ENCODE measurements around the gene TOLLIP. TPM values are rescaled to one million over a fixed set of nuclear protein-coding genes. Genes with fewer than 3 reads are reported as not detected.
"Not testable (repeated sequence)": the region's sequence is repeated elsewhere in the genome, so short reads cannot be mapped to it uniquely, and the experiment has no call there.

The TOLLIP gene
- total RNA-seq, 6 experiments from 2014 or later, result 41.4 to 53.6 (median 49.0) TPM

DNA sequence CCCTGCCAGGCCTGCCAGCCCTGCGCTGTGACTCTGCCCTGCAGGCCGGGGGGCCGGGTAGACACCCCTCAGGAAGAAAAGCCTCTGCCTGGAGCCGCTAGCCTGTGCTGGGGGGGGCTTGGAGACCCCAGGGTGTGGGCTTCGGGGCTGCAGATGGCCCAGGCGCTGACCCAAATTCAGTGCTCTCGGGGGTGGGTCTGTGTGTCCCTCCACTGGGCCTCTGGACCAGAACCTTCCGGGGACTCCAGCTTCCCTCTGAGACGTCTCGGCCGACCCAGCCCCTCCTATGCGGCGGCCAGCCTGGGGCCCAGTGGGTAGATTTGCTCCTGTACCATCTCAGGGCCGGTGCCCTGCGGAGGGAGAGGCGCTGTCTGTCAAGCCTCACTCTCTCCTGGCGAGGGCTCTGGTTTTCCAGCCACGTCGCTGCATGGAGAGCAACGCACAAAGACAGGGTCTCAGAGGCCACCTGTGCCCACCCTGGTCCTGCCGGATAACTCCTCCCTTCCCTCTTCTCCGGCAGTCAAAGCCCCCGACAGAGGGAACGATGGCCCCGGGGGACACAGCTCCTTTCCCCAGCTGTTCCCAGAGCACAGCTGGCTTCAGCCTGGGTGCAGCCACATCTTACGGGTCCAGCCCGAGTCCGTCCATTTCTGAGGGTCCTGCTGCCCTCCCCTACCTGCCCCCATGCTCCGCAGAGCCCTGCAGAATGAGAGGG lies 40.1 kb upstream of the TOLLIP start:
- H3K27ac Mint-ChIP-seq, result no peak overlapping the region
- no peak for DNase-seq
- no peaks in the 10 kb centered on the region for H3K9me3 Mint-ChIP-seq
- no peaks in the 10 kb centered on the region for H3K4me1 Mint-ChIP-seq (ENCODE audit: low read depth)
- no peaks in the 10 kb centered on the region for H3K36me3 Mint-ChIP-seq (ENCODE audit: low read depth)
- H3K27me3 Mint-ChIP-seq (ENCODE audit: insufficient read depth), result peaks cover 40% of the 10 kb centered on the region
- H3K4me3 Mint-ChIP-seq, result no peak overlapping the region
- TF ChIP-seq, protein P1, sequence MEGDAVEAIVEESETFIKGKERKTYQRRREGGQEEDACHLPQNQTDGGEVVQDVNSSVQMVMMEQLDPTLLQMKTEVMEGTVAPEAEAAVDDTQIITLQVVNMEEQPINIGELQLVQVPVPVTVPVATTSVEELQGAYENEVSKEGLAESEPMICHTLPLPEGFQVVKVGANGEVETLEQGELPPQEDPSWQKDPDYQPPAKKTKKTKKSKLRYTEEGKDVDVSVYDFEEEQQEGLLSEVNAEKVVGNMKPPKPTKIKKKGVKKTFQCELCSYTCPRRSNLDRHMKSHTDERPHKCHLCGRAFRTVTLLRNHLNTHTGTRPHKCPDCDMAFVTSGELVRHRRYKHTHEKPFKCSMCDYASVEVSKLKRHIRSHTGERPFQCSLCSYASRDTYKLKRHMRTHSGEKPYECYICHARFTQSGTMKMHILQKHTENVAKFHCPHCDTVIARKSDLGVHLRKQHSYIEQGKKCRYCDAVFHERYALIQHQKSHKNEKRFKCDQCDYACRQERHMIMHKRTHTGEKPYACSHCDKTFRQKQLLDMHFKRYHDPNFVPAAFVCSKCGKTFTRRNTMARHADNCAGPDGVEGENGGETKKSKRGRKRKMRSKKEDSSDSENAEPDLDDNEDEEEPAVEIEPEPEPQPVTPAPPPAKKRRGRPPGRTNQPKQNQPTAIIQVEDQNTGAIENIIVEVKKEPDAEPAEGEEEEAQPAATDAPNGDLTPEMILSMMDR (IDR thresholded peaks at IDR 0.05), result no peak

DNA sequence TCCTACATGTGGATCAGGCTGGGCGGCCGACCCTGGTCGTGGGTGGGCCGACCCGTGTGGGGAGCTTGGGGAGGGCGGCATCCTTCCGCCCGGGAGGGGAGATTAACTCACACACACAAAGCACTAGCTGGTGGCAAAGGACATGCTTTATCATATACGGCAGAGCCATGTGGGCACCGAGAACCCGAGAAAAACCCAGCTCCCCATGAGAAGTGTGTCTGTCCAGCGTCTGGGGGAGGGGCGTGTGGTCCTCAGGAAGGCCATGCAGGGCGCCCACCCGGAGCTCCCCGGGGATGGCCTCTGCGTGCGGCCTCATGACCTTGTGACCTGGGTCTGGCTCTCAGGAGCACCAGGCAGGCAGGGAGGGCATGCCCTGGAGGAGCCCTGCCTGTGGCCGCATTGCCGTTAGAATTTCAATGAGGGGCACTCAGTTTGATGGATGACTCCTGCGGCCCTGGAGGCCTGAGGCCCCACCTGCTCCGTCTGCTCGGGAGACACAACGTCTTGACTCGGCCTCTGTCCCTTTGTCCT lies 39.4 kb upstream of the TOLLIP start:
- no peaks in the 10 kb centered on the region for H3K9me3 Mint-ChIP-seq
- no peaks in the 10 kb centered on the region for H3K4me1 Mint-ChIP-seq (ENCODE audit: low read depth)
- H3K4me3 Mint-ChIP-seq, result no peak overlapping the region
- no peak overlapping the region for H3K27ac Mint-ChIP-seq
- no peak for DNase-seq
- TF ChIP-seq, protein P1 (IDR thresholded peaks at IDR 0.05), result no peak
- H3K36me3 Mint-ChIP-seq (ENCODE audit: low read depth), result no peaks in the 10 kb centered on the region
- H3K27me3 Mint-ChIP-seq (ENCODE audit: insufficient read depth), result peaks cover 40% of the 10 kb centered on the region

DNA sequence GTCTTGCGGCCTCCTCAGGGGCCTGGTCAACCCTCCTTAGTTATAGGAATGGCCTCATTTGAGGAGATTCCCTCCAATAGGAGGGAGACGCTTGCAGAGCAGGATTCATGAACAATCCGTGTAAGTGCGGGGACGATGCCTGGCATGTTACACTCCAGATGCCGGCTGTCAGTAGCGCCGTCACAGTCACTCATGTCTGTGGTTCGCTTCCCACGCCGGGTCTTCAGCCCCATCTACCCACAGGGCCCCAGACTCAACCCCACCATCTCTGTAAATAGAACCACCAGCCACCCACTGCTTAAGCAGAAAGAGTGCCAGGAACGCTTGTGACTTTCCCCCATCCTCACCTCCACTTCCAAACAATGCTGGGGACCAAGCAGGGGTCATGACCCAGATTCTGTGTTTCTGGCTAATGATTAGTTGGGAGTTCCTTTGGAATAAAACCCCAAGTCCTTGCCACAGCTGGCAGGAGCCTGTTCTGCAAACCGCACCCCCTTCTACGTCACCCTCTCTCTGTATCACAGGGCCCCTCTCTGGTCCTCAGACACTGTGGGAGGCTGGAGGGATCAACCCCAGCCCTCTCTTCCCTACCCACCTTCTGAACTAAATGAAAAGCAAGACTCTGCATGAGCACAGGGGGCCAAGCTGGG lies 38.8 kb upstream of the TOLLIP start:
- no peak for DNase-seq
- Mint-ChIP-seq H3K4me1 (ENCODE audit: low read depth) (no peaks in the 10 kb centered on the region), H3K4me3 (no peak overlapping the region), H3K27ac (no peak overlapping the region), H3K27me3 (ENCODE audit: insufficient read depth) (peaks cover 35% of the 10 kb centered on the region), H3K9me3 (no peaks in the 10 kb centered on the region), H3K36me3 (ENCODE audit: low read depth) (no peaks in the 10 kb centered on the region)
- TF ChIP-seq, protein P1 (IDR thresholded peaks at IDR 0.05), result no peak

DNA sequence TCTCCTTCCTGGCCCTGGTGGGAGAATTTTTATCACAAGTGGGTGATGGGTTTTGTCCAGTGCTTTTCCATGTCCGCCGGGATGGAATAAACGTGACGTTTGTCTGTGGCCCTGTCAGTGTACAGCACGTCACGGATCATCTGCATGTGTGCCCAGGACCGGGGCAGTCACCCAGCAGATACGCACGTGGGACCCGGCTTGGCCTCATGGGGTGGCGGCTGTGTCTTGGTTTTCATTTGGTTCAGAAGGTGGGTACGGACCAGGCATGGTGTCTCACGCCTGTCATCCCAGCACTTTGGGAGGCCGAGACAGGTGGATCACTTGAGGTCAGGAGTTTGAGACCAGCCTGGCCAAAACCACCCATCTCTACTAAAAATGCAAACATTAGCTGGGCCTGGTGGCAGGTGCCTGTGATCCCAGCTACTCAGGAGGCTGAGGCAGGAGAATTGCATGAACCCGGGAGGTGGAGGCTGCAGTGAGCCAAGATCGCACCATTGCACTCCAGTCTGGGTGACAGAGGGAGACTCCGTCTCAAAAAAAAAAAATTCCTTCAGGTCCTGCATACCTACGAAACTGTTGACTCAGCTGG lies 38.1 kb upstream of the TOLLIP start:
- not testable (repeated sequence) for H3K4me3 Mint-ChIP-seq; H3K36me3 Mint-ChIP-seq (ENCODE audit: low read depth); H3K27ac Mint-ChIP-seq; H3K9me3 Mint-ChIP-seq; DNase-seq; H3K4me1 Mint-ChIP-seq (ENCODE audit: low read depth)
- peaks cover 34% of the 10 kb centered on the region for H3K27me3 Mint-ChIP-seq (ENCODE audit: insufficient read depth)

DNA sequence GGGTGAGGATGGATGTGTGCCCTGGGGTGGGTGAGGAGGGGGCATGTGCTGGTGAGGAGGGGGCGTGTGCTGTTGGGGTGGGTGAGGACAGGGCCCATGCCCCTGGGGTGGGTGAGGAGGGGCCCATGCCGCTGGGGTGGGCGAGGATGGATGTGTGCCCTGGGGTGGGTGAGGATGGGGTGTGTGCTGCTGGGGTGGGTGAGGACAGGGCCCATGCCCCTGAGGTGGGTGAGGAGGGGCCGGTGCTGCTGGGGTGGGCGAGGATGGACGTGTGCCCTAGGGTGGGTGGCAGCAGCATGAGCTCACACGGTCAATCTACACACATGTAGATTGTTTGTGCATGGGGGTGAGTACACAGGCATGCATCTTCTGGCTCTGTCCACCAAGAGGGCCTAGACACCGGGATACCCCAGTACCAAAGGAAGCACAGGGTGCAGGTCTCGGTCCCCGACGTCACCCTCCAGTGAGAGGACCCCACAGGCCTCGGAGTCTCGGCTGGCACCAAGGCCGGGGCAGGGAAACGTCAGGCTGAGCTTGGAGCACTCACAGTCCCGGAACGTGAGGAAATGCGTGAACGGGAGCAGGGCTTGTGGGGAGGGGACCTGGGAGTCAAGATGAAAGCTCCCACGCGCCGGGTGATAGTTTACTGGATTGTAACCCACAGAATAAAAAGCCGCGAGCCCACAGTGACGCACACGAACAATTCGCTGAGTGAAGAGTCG lies 37.4 kb upstream of the TOLLIP start:
- Mint-ChIP-seq H3K9me3 (no peaks in the 10 kb centered on the region), H3K36me3 (ENCODE audit: low read depth) (no peaks in the 10 kb centered on the region), H3K27me3 (ENCODE audit: insufficient read depth) (peaks cover 34% of the 10 kb centered on the region), H3K4me1 (ENCODE audit: low read depth) (no peaks in the 10 kb centered on the region), H3K27ac (no peak overlapping the region), H3K4me3 (no peak overlapping the region)
- TF ChIP-seq, protein P1 (IDR thresholded peaks at IDR 0.05), result no peak
- DNase-seq, result no peak
